COR-L47 (cell line): ENCODE measurements around the gene PRAMEF18.
"Not testable (repeated sequence)": the region's sequence is repeated elsewhere in the genome, so short reads cannot be mapped to it uniquely, and the experiment has no call there.

ENCODE experiments used
- DNase-seq: peaks from one replicate; lab custom pipeline; 2025; lab: John Stamatoyannopoulos, UW

PRAMEF18 gene

DNA sequence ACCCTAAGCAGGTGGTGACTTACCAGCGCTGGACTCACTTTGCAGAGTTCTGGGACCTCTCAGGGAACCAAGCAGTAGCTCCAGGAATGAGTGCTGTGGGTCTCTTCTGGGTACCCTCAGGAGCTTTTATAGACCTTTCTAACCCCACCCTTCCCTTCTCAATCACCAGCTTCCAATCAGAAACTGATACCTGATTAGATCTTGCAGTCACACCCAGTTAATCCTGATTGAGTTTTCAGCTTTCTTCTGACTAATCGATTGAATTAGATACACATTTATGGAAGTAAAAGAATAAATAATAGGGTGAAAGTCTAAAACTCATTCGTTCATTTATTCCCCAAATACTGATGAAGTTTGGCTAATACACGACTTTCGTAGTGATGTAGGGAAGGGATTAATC, 24.6 kb downstream of the PRAMEF18 start, which contains the start of gene PRAMEF13:
Gene PRAMEF13 (minus strand): TSS at position 101 of the 400 bp plus-strand sequence. CDS start 1,820 bp downstream, outside the sequence.
- not testable (repeated sequence) for DNase-seq
